HCT116 (cell line): Measurements from ENCODE around the gene ZCCHC24.

Experiments
- TF ChIP-seq, protein P1 (sequence below): IDR thresholded peaks from 2 replicates; pipeline ENCODE4 v1.6.1; 2012; ENCODE audit warnings: low read depth
- TF ChIP-seq, protein P2 (sequence below), 3 experiments: fragments of 200-600 bp in 1 of 3; sonication (generic) in 1 of 3; IDR thresholded peaks in 2 of 3; conservative IDR thresholded peaks in 1 of 3; 2 replicates each; pipeline ENCODE4 v1.5.1; 2012 to 2017; ENCODE audit warnings: low read depth in 2 of 3, low read length in 2 of 3, antibody characterized with exemption in 1 of 3, borderline replicate concordance in 1 of 3, control low read depth in 1 of 3, mild to moderate bottlenecking in 1 of 3, mixed read lengths in 1 of 3, mixed run types in 1 of 3, moderate library complexity in 1 of 3; ENCODE audit not compliant: insufficient read depth in 1 of 3

DNA sequence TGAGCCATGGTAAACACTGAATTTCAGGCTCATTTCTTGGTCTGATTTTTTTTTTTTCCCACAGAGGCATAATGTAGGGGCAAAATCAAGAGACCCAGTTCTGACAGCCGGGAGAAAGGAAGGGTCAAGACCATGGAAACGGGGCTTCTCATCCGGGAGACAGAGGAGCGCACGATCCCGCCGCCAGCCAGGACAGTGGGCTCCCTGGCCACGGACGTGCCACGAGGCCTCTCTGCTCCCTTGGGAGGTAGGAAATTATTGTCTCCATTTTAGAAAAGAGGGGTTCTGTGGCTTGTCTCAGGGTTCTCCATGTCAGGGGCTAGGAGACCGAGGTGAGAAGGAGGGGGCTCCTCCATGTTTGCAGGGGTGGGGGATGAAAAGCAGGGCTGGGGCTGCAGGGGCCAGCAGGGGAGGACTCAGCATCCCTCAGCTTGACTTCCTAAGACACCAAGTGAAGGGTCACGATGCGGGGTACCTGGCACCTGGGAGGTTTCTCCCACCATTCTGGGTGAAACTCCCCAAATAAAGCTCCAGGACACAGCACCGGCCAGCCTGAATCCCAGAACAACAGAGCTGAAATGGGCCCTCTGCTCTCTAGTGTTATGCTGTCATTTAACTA is 60.5 kb downstream of the ZCCHC24 start:
- TF ChIP-seq, protein P1, sequence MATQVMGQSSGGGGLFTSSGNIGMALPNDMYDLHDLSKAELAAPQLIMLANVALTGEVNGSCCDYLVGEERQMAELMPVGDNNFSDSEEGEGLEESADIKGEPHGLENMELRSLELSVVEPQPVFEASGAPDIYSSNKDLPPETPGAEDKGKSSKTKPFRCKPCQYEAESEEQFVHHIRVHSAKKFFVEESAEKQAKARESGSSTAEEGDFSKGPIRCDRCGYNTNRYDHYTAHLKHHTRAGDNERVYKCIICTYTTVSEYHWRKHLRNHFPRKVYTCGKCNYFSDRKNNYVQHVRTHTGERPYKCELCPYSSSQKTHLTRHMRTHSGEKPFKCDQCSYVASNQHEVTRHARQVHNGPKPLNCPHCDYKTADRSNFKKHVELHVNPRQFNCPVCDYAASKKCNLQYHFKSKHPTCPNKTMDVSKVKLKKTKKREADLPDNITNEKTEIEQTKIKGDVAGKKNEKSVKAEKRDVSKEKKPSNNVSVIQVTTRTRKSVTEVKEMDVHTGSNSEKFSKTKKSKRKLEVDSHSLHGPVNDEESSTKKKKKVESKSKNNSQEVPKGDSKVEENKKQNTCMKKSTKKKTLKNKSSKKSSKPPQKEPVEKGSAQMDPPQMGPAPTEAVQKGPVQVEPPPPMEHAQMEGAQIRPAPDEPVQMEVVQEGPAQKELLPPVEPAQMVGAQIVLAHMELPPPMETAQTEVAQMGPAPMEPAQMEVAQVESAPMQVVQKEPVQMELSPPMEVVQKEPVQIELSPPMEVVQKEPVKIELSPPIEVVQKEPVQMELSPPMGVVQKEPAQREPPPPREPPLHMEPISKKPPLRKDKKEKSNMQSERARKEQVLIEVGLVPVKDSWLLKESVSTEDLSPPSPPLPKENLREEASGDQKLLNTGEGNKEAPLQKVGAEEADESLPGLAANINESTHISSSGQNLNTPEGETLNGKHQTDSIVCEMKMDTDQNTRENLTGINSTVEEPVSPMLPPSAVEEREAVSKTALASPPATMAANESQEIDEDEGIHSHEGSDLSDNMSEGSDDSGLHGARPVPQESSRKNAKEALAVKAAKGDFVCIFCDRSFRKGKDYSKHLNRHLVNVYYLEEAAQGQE: no peak
- TF ChIP-seq, protein P2, sequence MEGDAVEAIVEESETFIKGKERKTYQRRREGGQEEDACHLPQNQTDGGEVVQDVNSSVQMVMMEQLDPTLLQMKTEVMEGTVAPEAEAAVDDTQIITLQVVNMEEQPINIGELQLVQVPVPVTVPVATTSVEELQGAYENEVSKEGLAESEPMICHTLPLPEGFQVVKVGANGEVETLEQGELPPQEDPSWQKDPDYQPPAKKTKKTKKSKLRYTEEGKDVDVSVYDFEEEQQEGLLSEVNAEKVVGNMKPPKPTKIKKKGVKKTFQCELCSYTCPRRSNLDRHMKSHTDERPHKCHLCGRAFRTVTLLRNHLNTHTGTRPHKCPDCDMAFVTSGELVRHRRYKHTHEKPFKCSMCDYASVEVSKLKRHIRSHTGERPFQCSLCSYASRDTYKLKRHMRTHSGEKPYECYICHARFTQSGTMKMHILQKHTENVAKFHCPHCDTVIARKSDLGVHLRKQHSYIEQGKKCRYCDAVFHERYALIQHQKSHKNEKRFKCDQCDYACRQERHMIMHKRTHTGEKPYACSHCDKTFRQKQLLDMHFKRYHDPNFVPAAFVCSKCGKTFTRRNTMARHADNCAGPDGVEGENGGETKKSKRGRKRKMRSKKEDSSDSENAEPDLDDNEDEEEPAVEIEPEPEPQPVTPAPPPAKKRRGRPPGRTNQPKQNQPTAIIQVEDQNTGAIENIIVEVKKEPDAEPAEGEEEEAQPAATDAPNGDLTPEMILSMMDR (IDR thresholded peaks at IDR 0.05 in 2 of 3, conservative IDR thresholded peaks at IDR 0.05 in 1 of 3; ENCODE audit: borderline replicate concordance in 1 of 3, insufficient read depth in 1 of 3, low read depth in 2 of 3, low read length in 2 of 3): no peak
